ENCODE measurements around the gene SNAPC1.
"Not testable (repeated sequence)": the region's sequence is repeated elsewhere in the genome, so short reads cannot be mapped to it uniquely, and the experiment has no call there.

SNAPC1 gene

GRCh38 chr14:61749264-61749663 is 13.0 kb upstream of the SNAPC1 start:
- DNase-seq (ENCODE audit: low read depth in 1 of 2, low spot score in 1 of 2): no peak

DNA sequence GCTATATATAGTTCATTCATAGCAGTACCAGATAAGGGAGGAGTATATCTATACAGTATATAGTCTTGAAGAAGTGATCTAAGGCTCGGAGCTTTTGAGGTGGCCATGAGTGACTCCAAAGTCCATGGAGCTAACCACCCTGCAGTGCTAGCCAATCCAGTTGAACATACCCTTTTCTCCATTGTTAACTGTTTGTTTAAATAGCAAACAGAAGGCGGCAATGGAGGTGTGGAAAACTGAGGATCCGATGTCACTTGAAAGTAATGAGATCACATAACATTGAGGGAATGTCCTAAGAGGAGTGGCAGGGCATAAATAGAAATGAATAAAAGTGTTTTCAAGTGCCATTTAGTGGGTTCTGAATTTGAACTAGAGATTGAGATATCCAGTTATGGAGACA is 12.4 kb upstream of the SNAPC1 start:
- no peak for DNase-seq (ENCODE audit: low read depth in 1 of 2, low spot score in 1 of 2)

GRCh38 chr14:61750708-61751474 is 11.3 kb upstream of the SNAPC1 start:
- peak; percentile 45 to 54 for DNase-seq (ENCODE audit: low read depth in 1 of 2, low spot score in 1 of 2)

- no peak for DNase-seq (ENCODE audit: low read depth in 1 of 2, low spot score in 1 of 2)
Measured at GRCh38 chr14:61751475-61751989, 10.7 kb upstream of the SNAPC1 start.

DNA sequence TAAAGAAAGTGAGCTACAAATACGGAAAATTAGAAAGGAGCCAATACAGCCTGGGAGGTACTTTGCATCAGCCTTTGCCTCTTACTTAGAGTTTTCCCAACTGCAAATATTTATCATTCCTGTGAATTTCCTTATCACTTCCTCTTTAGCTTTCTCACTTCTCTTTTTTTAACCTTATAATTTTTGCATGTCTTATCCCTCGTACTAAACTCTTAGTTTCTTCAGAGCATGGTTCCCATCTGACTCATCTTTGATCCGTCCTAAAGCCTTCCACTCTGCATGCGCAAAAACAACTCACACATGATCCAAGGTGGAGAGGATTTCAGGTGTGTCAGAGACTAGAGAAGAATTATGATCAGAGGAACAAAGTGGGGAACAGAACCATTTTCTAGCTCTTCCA is 9.6 kb upstream of the SNAPC1 start:
- DNase-seq (ENCODE audit: low read depth in 1 of 2, low spot score in 1 of 2): no peak

GRCh38 chr14:61753631-61754030 is 8.6 kb upstream of the SNAPC1 start:
- DNase-seq (ENCODE audit: low read depth in 1 of 2, low spot score in 1 of 2): no peak

GRCh38 chr14:61754627-61755381 is 7.4 kb upstream of the SNAPC1 start:
- no peak for DNase-seq (ENCODE audit: low read depth in 1 of 2, low spot score in 1 of 2)

- DNase-seq (ENCODE audit: low read depth in 1 of 2, low spot score in 1 of 2): not testable (repeated sequence)
Measured at GRCh38 chr14:61755382-61755742, 6.9 kb upstream of the SNAPC1 start.

DNA sequence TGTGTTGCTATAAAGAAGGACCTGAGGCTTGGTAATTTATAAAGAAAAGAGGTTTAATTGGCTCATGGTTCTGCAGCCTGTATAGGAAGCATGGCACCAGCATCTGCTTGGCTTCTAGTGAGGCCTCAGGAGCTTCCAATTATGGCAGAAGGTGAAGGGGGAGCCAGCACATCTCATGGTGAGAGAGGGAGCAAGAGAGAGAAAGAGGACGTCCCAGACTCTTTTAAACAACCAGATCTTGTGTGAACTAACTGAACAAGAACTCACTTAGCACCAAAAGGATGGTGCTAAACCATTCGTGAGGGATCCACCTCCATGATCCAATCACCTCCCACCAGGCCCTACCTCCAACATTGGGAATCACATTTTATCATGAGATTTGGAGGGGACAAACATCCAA is 6.1 kb upstream of the SNAPC1 start:
- DNase-seq (ENCODE audit: low read depth in 1 of 2, low spot score in 1 of 2): no peak

DNA sequence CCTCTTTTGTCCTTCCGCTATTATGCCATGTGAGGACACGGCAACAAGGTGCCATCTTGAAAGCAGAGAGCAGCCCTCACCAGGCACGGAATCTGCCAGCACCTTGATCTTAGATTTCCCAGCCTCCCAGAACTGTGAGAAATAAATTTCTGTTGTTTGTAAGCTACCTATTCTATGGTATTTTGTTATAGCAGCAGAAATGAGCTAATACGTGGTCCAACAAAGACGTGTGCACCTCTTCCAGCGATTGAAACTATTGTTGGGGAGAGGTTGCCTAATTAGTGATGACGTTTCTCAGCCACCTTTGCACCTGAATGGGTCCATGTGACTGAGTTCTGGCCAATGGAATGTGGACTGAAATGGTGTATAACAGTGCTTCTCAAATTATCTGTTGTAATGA is 2.3 kb upstream of the SNAPC1 start:
- no peak for DNase-seq (ENCODE audit: low read depth in 1 of 2, low spot score in 1 of 2)

DNA sequence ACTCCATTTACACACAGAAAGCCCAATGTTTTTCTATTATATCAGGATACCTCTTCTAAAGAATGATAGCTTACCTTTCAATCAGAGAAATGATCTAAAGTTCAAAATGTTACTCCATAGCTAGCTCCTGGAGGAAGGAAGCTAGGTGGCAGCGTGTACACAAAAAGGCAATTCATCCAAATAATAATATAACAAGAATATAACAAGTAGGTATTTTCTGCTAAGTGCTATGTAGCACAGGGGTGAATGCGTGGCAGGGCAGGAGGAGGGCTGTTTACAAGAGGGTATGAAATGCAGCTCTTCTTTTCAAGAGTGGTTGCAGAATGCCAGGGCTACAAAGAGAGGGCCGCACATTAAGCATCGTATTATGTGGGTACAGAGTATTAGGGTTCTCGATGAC is 663 bp upstream of the SNAPC1 start:
- DNase-seq (ENCODE audit: low read depth in 1 of 2, low spot score in 1 of 2): no peak

- no peak for DNase-seq (ENCODE audit: low read depth in 1 of 2, low spot score in 1 of 2)
Measured at GRCh38 chr14:61764342-61765122, 2.3 kb downstream of the SNAPC1 start.

DNA sequence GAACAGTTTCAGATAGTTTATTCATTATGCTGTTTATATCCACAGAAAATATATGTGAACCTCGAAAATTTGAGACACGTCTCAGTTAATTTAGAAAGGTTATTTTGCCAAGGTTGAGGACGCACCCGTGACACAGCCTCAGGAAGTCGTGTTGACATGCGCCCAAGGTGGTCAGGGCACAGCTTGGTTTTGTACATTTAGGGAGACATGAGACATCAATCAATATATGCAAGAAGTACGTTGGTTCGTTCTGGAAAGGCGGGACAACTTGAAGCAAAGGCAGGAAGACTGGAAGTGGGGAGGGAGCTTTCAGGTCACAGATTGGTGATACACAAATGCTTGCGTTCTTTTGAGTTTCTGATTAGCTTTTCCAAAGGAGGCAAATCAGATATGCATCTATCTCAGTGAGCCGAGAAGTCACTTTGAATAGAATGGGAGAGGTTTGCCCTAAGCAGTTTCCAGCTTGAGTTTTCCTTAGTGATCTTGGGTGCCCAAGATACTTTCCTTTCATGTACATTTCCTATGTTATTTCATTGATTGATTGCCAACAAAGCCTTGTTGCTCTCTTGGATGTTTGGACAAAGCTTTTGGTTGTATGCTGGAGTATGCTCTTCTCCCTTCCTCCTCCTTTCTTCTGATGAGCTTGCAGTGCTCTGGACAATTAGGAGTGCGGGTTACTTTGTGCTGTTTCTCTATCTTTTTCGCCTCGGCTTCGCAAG is 3.2 kb downstream of the SNAPC1 start:
- no peak for DNase-seq (ENCODE audit: low read depth in 1 of 2, low spot score in 1 of 2)

DNA sequence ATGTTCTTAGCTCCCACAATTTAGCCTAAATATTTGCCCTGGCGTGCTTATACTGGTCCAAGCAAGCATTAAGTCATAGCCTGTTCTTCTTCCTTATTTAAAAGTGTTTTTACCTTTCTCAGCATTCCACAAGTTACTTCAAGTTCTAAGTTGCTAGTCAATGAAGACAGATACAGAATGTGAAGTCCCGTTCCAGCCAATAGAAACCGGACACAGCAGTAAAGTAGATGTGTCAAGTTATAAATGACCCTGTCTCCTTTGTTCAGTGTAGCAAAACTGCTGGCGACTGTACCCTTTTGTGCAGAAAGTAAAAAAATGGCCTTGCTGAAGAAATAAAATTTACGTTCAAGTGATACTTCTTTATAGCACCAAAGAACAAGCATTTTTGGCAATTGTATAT is 3.9 kb downstream of the SNAPC1 start:
- no peak for DNase-seq (ENCODE audit: low read depth in 1 of 2, low spot score in 1 of 2)

DNA sequence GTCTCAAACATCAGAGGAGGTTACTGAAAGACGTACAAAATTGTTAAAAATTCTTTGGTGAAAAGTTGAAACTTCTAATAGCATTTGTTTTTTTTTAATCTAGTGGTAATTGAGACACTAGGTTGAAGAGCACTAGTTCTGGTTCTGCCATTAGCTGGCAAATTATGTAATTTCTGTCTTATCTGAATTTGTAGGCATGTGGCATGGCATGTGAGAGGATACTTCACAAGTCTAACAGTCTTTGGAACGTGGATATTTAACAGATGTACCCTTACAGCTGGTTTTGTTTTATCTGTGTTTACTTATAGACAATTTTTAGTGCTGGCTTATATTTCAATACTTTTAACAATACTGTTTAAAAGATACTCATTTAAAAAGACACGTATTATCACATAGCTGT is 6.0 kb downstream of the SNAPC1 start:
- no peak for DNase-seq (ENCODE audit: low read depth in 1 of 2, low spot score in 1 of 2)

GRCh38 chr14:61769893-61770292 is 7.7 kb downstream of the SNAPC1 start:
- DNase-seq (ENCODE audit: low read depth in 1 of 2, low spot score in 1 of 2): no peak

- no peak for DNase-seq (ENCODE audit: low read depth in 1 of 2, low spot score in 1 of 2)
Measured at GRCh38 chr14:61774861-61775260, 12.6 kb downstream of the SNAPC1 start.

- DNase-seq (ENCODE audit: low read depth in 1 of 2, low spot score in 1 of 2): no peak
Measured at GRCh38 chr14:61780125-61780524, 17.9 kb downstream of the SNAPC1 start.

GRCh38 chr14:61797309-61797708 is 35.1 kb downstream of the SNAPC1 start:
- no peak for DNase-seq (ENCODE audit: low read depth in 1 of 2, low spot score in 1 of 2)

DNA sequence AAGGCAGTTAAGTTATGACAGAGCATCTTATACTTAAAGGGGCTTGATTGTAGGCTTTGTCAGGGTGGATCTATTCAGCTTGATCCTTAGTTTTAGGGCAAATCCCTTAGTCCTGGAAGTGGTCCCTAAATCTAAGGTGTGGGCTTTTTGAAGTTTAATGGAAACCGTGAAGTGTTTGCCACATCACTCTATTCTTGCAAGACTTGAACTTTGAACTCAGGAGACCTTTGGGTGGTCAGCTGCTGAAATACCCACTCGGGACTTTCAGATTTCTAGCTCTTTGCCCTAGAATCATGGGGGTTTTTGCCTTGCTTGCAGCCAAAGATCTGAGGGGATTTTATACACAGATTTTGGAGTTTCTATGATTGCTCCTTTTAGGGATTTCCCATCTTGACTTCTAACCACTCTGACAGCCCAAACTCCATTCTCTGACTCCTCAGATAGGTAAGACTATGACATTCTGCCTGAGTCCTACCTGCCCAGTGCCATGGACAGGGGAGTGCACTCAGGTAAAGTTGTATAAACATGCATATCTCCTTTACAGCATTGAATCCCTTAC is 39.9 kb downstream of the SNAPC1 start:
- no peak for DNase-seq (ENCODE audit: low read depth in 1 of 2, low spot score in 1 of 2)

GRCh38 chr14:61803755-61804154 is 41.5 kb downstream of the SNAPC1 start:
- no peak for DNase-seq (ENCODE audit: low read depth in 1 of 2, low spot score in 1 of 2)
